Measurements from ENCODE around the gene TP73. TPM values are rescaled to one million over a fixed set of nuclear protein-coding genes. Genes with fewer than 3 reads are reported as not detected.

The TP73 gene
- total and polyA plus RNA-seq, 9 donors: 0.52 to 2.5 (median 1.2) TPM

- Histone ChIP-seq H3K27ac (ENCODE audit: low read length) (no peak overlapping the region), H3K4me3 (ENCODE audit: low read length) (no peak overlapping the region), H3K4me1 (ENCODE audit: control insufficient read depth, insufficient read depth, low read length) (peaks cover 5% of the 10 kb centered on the region), H3K27me3 (ENCODE audit: control insufficient read depth, insufficient read depth, low read length) (peaks cover 4% of the 10 kb centered on the region), H3K9me3 (replicated peaks; ENCODE audit: control insufficient read depth, low read depth, low read length) (no peaks in the 10 kb centered on the region), H3K36me3 (ENCODE audit: control insufficient read depth, insufficient read depth, low read length) (no peaks in the 10 kb centered on the region)
- DNase-seq: no peak
- 34% methylated on average over 9 of the region's 19 CpGs for WGBS (ENCODE audit: insufficient coverage)
These were observed 36.9 kb downstream of the TP73 start for GRCh38 chr1:3689138-3689750.

- 83% methylated on average over 44 of the region's 50 CpGs for WGBS (ENCODE audit: insufficient coverage)
- no peaks in the 10 kb centered on the region for H3K36me3 ChIP-seq (ENCODE audit: control insufficient read depth, insufficient read depth, low read length)
- H3K4me1 ChIP-seq (ENCODE audit: control insufficient read depth, insufficient read depth, low read length): peaks cover 8% of the 10 kb centered on the region
These were observed 38.2 kb downstream of the TP73 start for GRCh38 chr1:3690282-3691065.

GRCh38 chr1:3691421-3692204 is 39.3 kb downstream of the TP73 start:
- no peak for DNase-seq
- 80% methylated on average over 21 of the region's 24 CpGs for WGBS (ENCODE audit: insufficient coverage)
- no peaks in the 10 kb centered on the region for H3K36me3 ChIP-seq (ENCODE audit: control insufficient read depth, insufficient read depth, low read length)
- no peak overlapping the region for H3K27ac ChIP-seq (ENCODE audit: low read length)
- H3K4me3 ChIP-seq (ENCODE audit: low read length): no peak overlapping the region
- H3K27me3 ChIP-seq (ENCODE audit: control insufficient read depth, insufficient read depth, low read length): peaks cover 9% of the 10 kb centered on the region
- H3K9me3 ChIP-seq (replicated peaks; ENCODE audit: control insufficient read depth, low read depth, low read length): no peaks in the 10 kb centered on the region
- peaks cover 17% of the 10 kb centered on the region for H3K4me1 ChIP-seq (ENCODE audit: control insufficient read depth, insufficient read depth, low read length)

More at GRCh38 chr1:3690282-3691065, 38.2 kb downstream of the TP73 start:
- Histone ChIP-seq H3K27ac (ENCODE audit: low read length) (no peak overlapping the region), H3K27me3 (ENCODE audit: control insufficient read depth, insufficient read depth, low read length) (peaks cover 2% of the 10 kb centered on the region), H3K9me3 (replicated peaks; ENCODE audit: control insufficient read depth, low read depth, low read length) (no peaks in the 10 kb centered on the region), H3K4me3 (ENCODE audit: low read length) (no peak overlapping the region)
- no peak for DNase-seq

GRCh38 chr1:3692598-3692997 is 40.3 kb downstream of the TP73 start:
- no peak for DNase-seq
- WGBS (ENCODE audit: insufficient coverage): 60% methylated on average over 12 of the region's 13 CpGs
- no peak overlapping the region for H3K4me3 ChIP-seq (ENCODE audit: low read length)
- no peaks in the 10 kb centered on the region for H3K36me3 ChIP-seq (ENCODE audit: control insufficient read depth, insufficient read depth, low read length)
- H3K4me1 ChIP-seq (ENCODE audit: control insufficient read depth, insufficient read depth, low read length): peaks cover 20% of the 10 kb centered on the region
- H3K9me3 ChIP-seq (replicated peaks; ENCODE audit: control insufficient read depth, low read depth, low read length): no peaks in the 10 kb centered on the region
- H3K27me3 ChIP-seq (ENCODE audit: control insufficient read depth, insufficient read depth, low read length): peaks cover 11% of the 10 kb centered on the region
- H3K27ac ChIP-seq (ENCODE audit: low read length): no peak overlapping the region

GRCh38 chr1:3693321-3693720 is 41.0 kb downstream of the TP73 start:
- no peaks in the 10 kb centered on the region for H3K36me3 ChIP-seq (ENCODE audit: control insufficient read depth, insufficient read depth, low read length)
- H3K27me3 ChIP-seq (ENCODE audit: control insufficient read depth, insufficient read depth, low read length): peaks cover 11% of the 10 kb centered on the region
- H3K27ac ChIP-seq (ENCODE audit: low read length): no peak overlapping the region
- H3K9me3 ChIP-seq (replicated peaks; ENCODE audit: control insufficient read depth, low read depth, low read length): no peaks in the 10 kb centered on the region
- 85% methylated on average over 9 of the region's 11 CpGs for WGBS (ENCODE audit: insufficient coverage)
- DNase-seq: no peak
- peaks cover 20% of the 10 kb centered on the region for H3K4me1 ChIP-seq (ENCODE audit: control insufficient read depth, insufficient read depth, low read length)
- H3K4me3 ChIP-seq (ENCODE audit: low read length): no peak overlapping the region

GRCh38 chr1:3695326-3696217 is 43.3 kb downstream of the TP73 start:
- no peak for DNase-seq
- Histone ChIP-seq H3K4me3 (ENCODE audit: low read length) (no peak overlapping the region), H3K27ac (ENCODE audit: low read length) (no peak overlapping the region), H3K4me1 (ENCODE audit: control insufficient read depth, insufficient read depth, low read length) (peaks cover 22% of the 10 kb centered on the region), H3K36me3 (ENCODE audit: control insufficient read depth, insufficient read depth, low read length) (no peaks in the 10 kb centered on the region), H3K9me3 (replicated peaks; ENCODE audit: control insufficient read depth, low read depth, low read length) (no peaks in the 10 kb centered on the region), H3K27me3 (ENCODE audit: control insufficient read depth, insufficient read depth, low read length) (peaks cover 23% of the 10 kb centered on the region)
- 35% methylated on average over 33 of the region's 33 CpGs for WGBS (ENCODE audit: insufficient coverage)

- H3K27me3 ChIP-seq (ENCODE audit: control insufficient read depth, insufficient read depth, low read length): peaks cover 29% of the 10 kb centered on the region
- WGBS (ENCODE audit: insufficient coverage): 55% methylated on average over 9 of the region's 9 CpGs
- H3K4me1 ChIP-seq (ENCODE audit: control insufficient read depth, insufficient read depth, low read length): peaks cover 27% of the 10 kb centered on the region
These were observed 44.4 kb downstream of the TP73 start for GRCh38 chr1:3696689-3697088.

GRCh38 chr1:3697104-3697503 is 44.8 kb downstream of the TP73 start:
- H3K4me1 ChIP-seq (ENCODE audit: control insufficient read depth, insufficient read depth, low read length): peaks cover 27% of the 10 kb centered on the region
- no peak overlapping the region for H3K4me3 ChIP-seq (ENCODE audit: low read length)
- H3K27ac ChIP-seq (ENCODE audit: low read length): no peak overlapping the region
- WGBS (ENCODE audit: insufficient coverage): 67% methylated on average over 21 of the region's 22 CpGs
- no peaks in the 10 kb centered on the region for H3K9me3 ChIP-seq (replicated peaks; ENCODE audit: control insufficient read depth, low read depth, low read length)
- peaks cover 30% of the 10 kb centered on the region for H3K27me3 ChIP-seq (ENCODE audit: control insufficient read depth, insufficient read depth, low read length)
- H3K36me3 ChIP-seq (ENCODE audit: control insufficient read depth, insufficient read depth, low read length): no peaks in the 10 kb centered on the region
- no peak for DNase-seq

More at GRCh38 chr1:3696689-3697088, 44.4 kb downstream of the TP73 start:
- Histone ChIP-seq H3K4me3 (ENCODE audit: low read length) (no peak overlapping the region), H3K9me3 (replicated peaks; ENCODE audit: control insufficient read depth, low read depth, low read length) (no peaks in the 10 kb centered on the region), H3K36me3 (ENCODE audit: control insufficient read depth, insufficient read depth, low read length) (no peaks in the 10 kb centered on the region), H3K27ac (ENCODE audit: low read length) (no peak overlapping the region)
- no peak for DNase-seq

GRCh38 chr1:3697810-3698209 is 45.5 kb downstream of the TP73 start:
- Histone ChIP-seq H3K4me1 (ENCODE audit: control insufficient read depth, insufficient read depth, low read length) (peaks cover 26% of the 10 kb centered on the region), H3K4me3 (ENCODE audit: low read length) (no peak overlapping the region), H3K27ac (ENCODE audit: low read length) (no peak overlapping the region), H3K9me3 (replicated peaks; ENCODE audit: control insufficient read depth, low read depth, low read length) (no peaks in the 10 kb centered on the region), H3K27me3 (ENCODE audit: control insufficient read depth, insufficient read depth, low read length) (peaks cover 30% of the 10 kb centered on the region), H3K36me3 (ENCODE audit: control insufficient read depth, insufficient read depth, low read length) (no peaks in the 10 kb centered on the region)
- no peak for DNase-seq
- WGBS (ENCODE audit: insufficient coverage): 54% methylated on average over 12 of the region's 12 CpGs

Measured in muscle of leg (tissue), 11 donors.